HPDE6-E6E7 (cell line): ENCODE data around the gene SDF4.
"Not testable (repeated sequence)": the region's sequence is repeated elsewhere in the genome, so short reads cannot be mapped to it uniquely, and the experiment has no call there.

Experiments
- DNase-seq: peaks from one replicate; pipeline ENCODE4 v3.0.0; 2011; ENCODE audit warnings: missing footprints; ENCODE audit errors: extremely low spot score

SDF4 gene

DNA sequence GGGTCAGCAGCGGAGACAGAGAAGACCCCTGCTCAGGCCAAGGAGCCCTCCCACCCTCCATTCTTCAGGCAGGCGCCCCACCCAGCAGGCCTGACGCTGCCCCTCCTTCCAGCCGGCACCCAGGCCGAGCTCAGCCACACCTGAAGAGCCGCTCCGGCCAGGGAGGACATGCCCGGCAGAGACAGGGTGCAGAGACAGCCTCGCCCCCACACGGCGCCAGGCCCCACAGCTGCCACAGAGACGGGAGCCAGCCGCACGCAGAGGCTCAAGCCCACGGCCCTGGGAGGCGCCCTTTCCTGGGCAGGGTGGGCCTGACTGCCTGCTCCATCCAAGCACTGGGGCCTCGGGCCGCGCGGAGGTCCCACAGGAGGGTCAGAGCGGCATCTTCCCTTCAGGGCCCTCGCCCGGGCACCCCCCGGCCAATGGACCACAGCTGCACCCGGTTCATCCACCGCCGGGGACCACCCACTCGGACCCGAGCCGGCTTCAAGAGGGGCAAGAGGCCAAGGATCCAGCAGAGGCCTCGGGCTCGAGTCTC, 52.9 kb downstream of the SDF4 start:
- no peak for DNase-seq

DNA sequence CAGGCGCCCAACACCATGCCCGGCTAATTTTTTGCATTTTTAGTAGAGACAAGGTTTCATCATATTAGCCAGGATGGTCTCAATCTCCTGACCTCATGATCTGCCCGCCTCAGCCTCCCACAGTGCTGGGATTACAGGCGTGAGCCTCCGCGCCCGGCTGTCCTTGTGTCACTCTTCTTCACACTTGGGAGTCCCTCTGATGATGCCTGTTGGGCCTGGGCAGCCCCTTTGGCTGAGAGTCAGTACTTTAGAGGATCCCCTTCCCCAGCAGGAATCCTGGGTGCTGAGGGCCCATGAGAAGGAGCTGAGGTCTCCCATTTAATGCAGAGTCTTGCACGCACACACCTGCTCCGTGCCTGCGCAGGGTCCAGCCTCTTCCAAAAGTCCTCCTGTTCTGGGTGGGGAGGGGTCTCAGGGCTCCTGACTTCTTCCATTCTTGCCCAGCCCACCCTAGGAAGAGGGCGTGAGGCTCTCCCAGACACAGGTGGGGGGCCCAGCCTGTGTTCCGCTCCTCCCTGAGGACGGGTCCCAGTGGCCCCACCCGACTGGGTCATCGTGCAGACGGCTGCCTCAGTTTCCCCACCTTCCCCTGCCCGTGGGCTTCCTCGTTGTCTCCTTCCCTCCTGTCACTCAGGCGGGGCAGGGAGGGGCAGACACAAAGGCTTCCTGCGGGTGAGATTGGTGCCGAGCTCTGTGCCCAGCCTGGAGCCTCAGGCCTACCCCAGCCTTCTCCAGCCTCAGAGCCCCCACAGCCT, 54.2 kb downstream of the SDF4 start:
- DNase-seq = no peak

GRCh38 chr1:1176931-1177330, 54.9 kb downstream of the SDF4 start:
- DNase-seq = no peak

- not testable (repeated sequence) for DNase-seq
Measured at GRCh38 chr1:1176063-1176761, 55.6 kb downstream of the SDF4 start.

- DNase-seq = no peak
Measured at GRCh38 chr1:1175221-1176062, 56.4 kb downstream of the SDF4 start.

DNA sequence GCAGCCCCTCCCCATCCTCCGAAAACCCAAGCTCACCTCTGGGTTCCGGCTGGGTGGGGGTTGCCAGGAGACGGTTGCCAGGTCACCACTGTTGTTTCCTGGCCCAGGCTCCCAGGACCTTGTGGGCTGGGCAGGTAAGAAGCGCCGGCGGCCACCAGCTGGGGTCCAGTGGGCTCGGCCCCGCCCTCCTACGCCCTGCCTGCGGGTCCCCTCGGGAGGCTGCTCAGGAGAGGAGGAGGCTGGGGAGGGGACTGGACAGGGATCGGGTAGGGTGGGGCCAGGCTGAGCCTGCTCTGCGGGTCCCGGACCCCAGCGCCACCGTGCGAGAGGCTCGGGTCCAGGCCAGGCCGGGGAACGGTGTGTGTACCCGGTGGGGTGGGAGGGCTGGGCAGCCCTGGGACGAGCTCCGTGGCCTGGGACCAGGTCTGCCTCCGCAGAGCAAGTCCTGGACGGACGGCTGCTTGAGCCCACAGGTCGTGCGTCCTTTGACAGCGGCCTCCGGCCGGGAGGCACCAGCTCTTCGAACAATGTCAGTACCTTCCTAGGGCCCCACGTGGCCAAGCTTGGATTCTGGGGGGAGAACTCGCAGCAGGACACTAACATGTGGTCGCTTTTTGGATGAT, 57.9 kb downstream of the SDF4 start, which contains the start of gene TTLL10:
Gene TTLL10 (plus strand): TSS at position 88 of the 623 bp plus-strand sequence. CDS start 5,336 bp downstream, outside the sequence.
- DNase-seq = no peak

GRCh38 chr1:1173061-1173792, 58.6 kb downstream of the SDF4 start:
- no peak for DNase-seq

- DNase-seq = no peak
Measured at GRCh38 chr1:1171546-1172340, 60.1 kb downstream of the SDF4 start.

DNA sequence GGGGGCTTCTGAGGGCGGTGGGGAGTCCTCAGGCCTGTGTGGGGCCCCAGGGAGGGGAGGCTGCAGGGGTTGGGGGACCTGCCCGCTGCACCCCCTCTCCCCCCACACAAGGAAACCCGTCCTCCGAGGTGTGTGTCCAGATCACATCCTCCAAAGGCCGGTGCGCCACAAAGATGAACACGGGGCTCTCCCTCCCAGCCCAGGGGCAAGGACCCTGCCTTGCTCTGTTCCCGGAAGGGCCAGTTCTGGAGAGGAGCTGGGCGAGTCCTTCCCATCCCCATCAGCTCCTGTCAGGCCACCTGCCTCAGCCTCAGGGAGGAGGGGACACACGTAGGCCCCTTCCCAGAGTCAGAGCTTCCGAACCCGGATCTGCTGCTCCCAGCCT, 60.6 kb downstream of the SDF4 start:
- no peak for DNase-seq

DNA sequence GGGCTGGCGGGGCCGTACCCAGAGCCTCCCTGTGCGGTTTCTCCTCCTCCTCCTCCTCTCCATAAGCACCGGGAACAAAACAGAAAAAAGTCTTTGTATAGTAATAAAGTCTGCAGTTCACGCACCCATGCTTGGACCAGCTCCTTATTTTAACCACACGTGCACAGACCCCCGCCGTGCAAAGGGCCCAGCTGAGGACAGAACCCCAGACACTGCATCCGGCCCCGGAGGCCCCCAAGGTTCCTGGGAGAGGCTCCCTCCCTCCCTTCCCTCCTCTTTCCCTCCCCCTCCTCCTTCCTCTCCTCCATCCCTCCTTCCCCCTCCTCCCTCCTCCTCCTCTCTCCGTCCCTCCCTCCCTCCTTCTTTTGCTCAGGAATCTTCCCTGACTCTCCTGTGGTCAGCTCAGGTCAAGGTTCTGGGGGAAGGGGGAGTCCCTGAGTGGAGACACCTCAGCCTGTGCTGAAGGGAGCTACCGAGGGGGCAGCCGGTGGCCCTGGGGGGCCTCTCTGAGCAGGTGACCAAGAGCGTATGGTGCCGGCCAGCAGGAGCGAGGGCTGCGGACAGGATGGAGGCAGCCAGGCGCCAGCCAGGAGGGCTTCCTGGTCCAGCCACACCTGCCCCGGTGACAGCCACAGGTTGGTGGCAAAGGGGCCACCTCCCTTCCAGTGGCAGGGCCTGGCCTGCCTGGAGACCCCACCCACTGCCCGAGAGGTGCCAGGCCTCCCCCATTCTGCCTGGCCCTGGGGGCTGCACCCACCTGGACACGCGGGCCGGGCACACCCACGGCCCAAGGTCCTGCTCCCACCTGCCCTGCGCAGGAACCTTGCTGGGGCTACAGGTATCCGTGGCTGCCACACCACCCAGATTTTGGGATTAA, 61.3 kb downstream of the SDF4 start:
- no peak for DNase-seq

- no peak for DNase-seq
Measured at GRCh38 chr1:1169429-1170214, 62.2 kb downstream of the SDF4 start.

DNA sequence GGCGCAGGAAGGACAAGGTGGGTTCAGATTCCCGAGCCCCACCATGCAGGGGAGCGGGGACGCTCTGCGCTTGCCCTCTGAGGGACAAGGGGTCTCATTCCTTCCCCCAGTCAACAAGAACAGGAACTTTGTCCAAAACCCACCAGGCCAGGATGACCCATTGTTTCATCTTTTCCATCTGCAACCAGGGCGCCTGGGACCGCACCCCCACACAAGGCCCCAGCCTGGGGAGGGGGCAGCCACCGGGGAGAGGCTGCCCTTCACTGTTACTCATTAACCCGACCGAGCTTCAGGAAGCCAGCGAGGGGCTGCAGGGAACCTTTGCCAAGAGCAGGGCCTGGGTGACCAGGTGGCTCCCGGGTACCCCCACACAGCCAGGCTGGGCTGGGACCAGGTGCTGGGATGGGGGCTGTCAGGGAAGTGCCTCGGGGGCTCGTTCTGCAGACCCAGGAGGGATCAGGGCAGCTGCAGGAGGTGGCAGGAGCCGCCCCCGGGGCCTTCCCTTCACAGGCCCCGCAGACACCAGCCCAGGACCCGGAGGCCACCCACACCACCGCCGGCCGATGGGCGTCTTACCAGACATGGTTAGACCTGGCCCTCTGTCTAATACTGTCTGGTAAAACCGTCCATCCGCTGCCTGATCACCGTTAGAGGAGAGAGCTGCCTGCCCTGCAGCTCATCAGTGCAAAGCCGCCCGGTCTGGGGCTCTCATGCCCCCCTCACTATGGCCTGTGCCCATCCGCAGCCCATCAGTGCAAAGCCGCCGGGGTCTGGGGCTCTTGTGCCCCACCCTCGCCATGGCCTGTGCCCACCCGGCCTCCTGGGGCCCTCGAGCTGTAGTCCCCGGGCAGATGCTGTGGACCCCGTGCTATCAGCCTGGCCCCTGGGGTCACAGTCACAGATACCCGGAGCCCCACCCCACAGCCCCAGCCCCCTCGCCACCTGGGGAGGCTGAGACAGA, 63.1 kb downstream of the SDF4 start:
- DNase-seq = no peak

DNA sequence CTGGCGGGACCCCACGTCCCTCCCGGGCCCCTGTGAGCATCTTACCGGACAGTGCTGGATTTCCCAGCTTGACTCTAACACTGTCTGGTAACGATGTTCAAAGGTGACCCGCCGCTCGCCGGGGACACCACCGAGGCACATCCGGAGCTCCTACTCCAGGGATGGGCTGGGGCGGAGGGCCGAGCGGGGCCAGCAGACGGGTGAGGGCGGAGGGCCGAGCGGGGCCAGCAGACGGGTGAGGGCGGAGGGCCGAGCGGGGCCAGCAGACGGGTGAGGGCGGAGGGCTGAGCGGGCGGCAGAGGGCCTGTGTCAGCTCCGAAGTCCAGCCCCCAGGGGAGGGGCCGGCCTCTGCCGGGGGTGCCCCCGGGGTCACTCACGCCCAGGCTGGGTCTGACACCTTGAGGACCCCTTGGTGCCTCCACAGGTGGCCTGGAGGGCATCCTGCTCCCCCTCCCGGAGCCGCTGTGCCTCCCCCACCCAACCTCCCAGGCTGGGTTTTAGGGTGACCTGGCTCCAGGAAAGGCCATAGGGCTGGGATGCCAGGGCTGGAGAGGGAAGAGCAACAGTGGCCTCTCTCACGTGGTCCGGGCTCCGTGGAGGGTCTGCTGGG, 63.9 kb downstream of the SDF4 start:
- no peak for DNase-seq

DNA sequence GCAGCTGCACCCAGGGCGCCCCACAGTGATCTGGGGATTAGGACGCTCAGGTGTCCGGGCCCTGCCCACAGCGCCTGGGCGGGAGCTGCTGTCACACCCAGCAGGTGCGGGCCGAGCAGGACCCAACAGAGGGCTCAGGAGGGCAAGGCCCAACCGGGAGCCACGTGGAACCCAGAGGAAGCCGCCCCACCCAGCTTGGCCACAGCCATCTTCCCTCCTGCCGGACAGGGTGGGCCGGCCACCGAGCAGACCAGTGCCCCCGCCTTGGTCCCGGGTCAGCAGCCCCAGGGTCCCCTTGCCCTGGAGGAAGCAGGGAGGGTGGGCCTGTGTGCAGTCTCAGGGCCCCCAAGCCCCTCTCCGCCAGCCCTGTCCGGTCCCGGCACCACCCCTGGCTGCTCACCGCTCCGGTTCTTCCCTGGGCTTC, 64.4 kb downstream of the SDF4 start:
- DNase-seq = no peak
